Caco-2 (cell line): ENCODE results near the gene MPZL3. TPM values are rescaled to one million over a fixed set of nuclear protein-coding genes. Genes with fewer than 3 reads are reported as not detected.
A peak's percentile ranks its signal among the peaks of the same experiment; 100 is the strongest.

Source experiments
- BruUV-seq: library from RNA; stranded (reverse); fragments of 400-500 nt; replicated peaks from 2 replicates; lab custom pipeline; 2021; lab: Mats Ljungman, UMichigan
- CTCF ChIA-PET: fragments of 300-600 bp; sonication (Branson Sonifier 250); formaldehyde crosslinking; loops from one replicate; lab custom pipeline; 2022; ENCODE audit warnings: antibody characterized with exemption; lab: Charles Lee
- POLR2A ChIA-PET: fragments of 300-600 bp; sonication (Branson Sonifier 250); formaldehyde crosslinking; loops from one replicate; lab custom pipeline; 2022; ENCODE audit warnings: antibody characterized with exemption; lab: Charles Lee
- DNase-seq, 2 experiments: peaks; one replicate each; pipeline versions ENCODE4 v3.0.0 to v3.0.0-alpha.2; 2020 to 2022
- H3K27me3 ChIP-seq: replicated peaks from 2 replicates; pipeline ENCODE4 v1.6.0; 2011; ENCODE audit warnings: low read length; ENCODE audit not compliant: control insufficient read depth, insufficient read depth
- H3K36me3 ChIP-seq: 2 replicates; pipeline ENCODE4 v1.5.1; 2011; ENCODE audit warnings: low read length; ENCODE audit not compliant: control insufficient read depth, insufficient read depth
- H3K4me1 ChIP-seq: fragments of 250-450 bp; sonication (Bioruptor Pico); 2 replicates; pipeline ENCODE4 v1.5.1; 2020; ENCODE audit warnings: mild to moderate bottlenecking
- H3K4me3 ChIP-seq: 2 replicates; pipeline ENCODE4 v1.5.1; 2011; ENCODE audit warnings: low read depth, mild to moderate bottlenecking, control low read depth, low read length
- H3K9me3 ChIP-seq: fragments of 250-450 bp; sonication (Bioruptor Pico); 2 replicates; pipeline ENCODE4 v1.5.1; 2020; ENCODE audit warnings: mild to moderate bottlenecking, moderate library complexity
- H3K27ac Mint-ChIP-seq: one replicate; pipeline ENCODE4 v1.8.0; 2022; ENCODE audit warnings: mixed read lengths; ENCODE audit not compliant: unreplicated experiment
- H3K27me3 Mint-ChIP-seq: one replicate; pipeline ENCODE4 v1.8.0; 2022; ENCODE audit warnings: mixed read lengths; ENCODE audit not compliant: insufficient read depth, unreplicated experiment
- H3K36me3 Mint-ChIP-seq: one replicate; pipeline ENCODE4 v1.8.0; 2022; ENCODE audit warnings: mild to moderate bottlenecking, mixed read lengths; ENCODE audit not compliant: insufficient read depth, unreplicated experiment
- H3K4me1 Mint-ChIP-seq: one replicate; pipeline ENCODE4 v1.8.0; 2022; ENCODE audit warnings: low read depth, mixed read lengths; ENCODE audit not compliant: unreplicated experiment
- H3K4me3 Mint-ChIP-seq: one replicate; pipeline ENCODE4 v1.8.0; 2022; ENCODE audit warnings: mild to moderate bottlenecking, moderate library complexity, mixed read lengths; ENCODE audit not compliant: unreplicated experiment
- H3K9me3 Mint-ChIP-seq: one replicate; pipeline ENCODE4 v1.8.0; 2022; ENCODE audit warnings: mixed read lengths; ENCODE audit not compliant: unreplicated experiment
- intact Hi-C: fragments of 100-400 bp; cut with micrococcal nuclease; formaldehyde crosslinking; loops from one replicate; pipeline ENCODE4 v1.10.0; 2022; ENCODE audit not compliant: unreplicated experiment
- total RNA-seq: library from RNA; stranded (reverse); gene quantifications from 2 replicates; pipeline ENCODE4 v1.2.3, GENCODE V29; 2022
- TF ChIP-seq, protein P1 (sequence below), 2 experiments: fragments of 200-600 bp in 1 of 2; IDR thresholded peaks; 1 replicate in 1 of 2; 2 replicates in 1 of 2; pipeline versions ENCODE4 v1.5.1 to v1.8.0; 2011 to 2022; ENCODE audit warnings: antibody characterized with exemption in 1 of 2, control low read depth in 1 of 2, inconsistent platforms in 1 of 2, low read depth in 1 of 2, low read length in 1 of 2, mild to moderate bottlenecking in 1 of 2, moderate library complexity in 1 of 2; ENCODE audit not compliant: insufficient read depth in 1 of 2, severe bottlenecking in 1 of 2, unreplicated experiment in 1 of 2

Gene MPZL3
- total RNA-seq, 1 experiment from 2014 or later = 31.8 TPM

GRCh38 chr11:118243161-118243560 is 9.0 kb downstream of the MPZL3 start:
- H3K4me1 Mint-ChIP-seq = peaks cover 74% of the 10 kb centered on the region
- H3K27me3 Mint-ChIP-seq = no peaks in the 10 kb centered on the region
- Histone ChIP-seq H3K36me3 (no peaks in the 10 kb centered on the region; the same call in 1 of the 2 replicates), H3K27me3 (no peaks in the 10 kb centered on the region), H3K4me3 (no peak overlapping the region), H3K9me3 (no peaks in the 10 kb centered on the region), H3K4me1 (peaks cover 54% of the 10 kb centered on the region)
- no TSS peak for BruUV-seq
- CTCF ChIA-PET = interaction anchor here (0.9 to 3.8 kb wide), 4 partner anchors 9 to 45 kb away, joined by 3 to 21 read pairs (median 8); partner anchors contain the start of gene MPZL3
- intact Hi-C loops = no loop called here
- peak overlapping the region; percentile 82 for H3K27ac Mint-ChIP-seq
- H3K9me3 Mint-ChIP-seq = no peaks in the 10 kb centered on the region
- DNase-seq = no peak
- TF ChIP-seq, protein P1, sequence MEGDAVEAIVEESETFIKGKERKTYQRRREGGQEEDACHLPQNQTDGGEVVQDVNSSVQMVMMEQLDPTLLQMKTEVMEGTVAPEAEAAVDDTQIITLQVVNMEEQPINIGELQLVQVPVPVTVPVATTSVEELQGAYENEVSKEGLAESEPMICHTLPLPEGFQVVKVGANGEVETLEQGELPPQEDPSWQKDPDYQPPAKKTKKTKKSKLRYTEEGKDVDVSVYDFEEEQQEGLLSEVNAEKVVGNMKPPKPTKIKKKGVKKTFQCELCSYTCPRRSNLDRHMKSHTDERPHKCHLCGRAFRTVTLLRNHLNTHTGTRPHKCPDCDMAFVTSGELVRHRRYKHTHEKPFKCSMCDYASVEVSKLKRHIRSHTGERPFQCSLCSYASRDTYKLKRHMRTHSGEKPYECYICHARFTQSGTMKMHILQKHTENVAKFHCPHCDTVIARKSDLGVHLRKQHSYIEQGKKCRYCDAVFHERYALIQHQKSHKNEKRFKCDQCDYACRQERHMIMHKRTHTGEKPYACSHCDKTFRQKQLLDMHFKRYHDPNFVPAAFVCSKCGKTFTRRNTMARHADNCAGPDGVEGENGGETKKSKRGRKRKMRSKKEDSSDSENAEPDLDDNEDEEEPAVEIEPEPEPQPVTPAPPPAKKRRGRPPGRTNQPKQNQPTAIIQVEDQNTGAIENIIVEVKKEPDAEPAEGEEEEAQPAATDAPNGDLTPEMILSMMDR (IDR thresholded peaks at IDR 0.05; ENCODE audit: insufficient read depth in 1 of 2, low read depth in 1 of 2, low read length in 1 of 2, severe bottlenecking in 1 of 2, unreplicated experiment in 1 of 2) = no peak
- H3K4me3 Mint-ChIP-seq = no peak overlapping the region
- POLR2A ChIA-PET = no interaction called here
- peaks cover 12% of the 10 kb centered on the region for H3K36me3 Mint-ChIP-seq

DNA sequence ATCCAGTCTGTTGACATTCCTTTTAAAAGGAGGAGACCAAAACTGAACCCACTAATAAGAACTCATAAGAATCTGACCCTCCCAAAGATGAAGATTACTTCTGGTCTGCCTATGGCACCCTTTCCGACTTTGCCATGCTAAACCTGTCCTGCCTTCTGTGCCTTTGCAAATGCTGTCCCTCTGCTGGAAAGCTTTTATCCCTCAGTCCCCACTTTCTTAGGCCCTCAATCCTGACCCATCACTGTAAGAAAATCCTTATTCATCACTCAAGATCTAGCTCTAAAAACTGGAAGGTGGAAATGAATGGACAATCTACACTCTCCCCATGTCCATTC is 10.4 kb downstream of the MPZL3 start:
- H3K9me3 ChIP-seq = no peaks in the 10 kb centered on the region
- H3K4me1 Mint-ChIP-seq = peaks cover 62% of the 10 kb centered on the region
- no peak for DNase-seq
- H3K27ac Mint-ChIP-seq = peak overlapping the region; percentile 82
- POLR2A ChIA-PET = interaction anchor here (0.6 to 2.0 kb wide), 4 partner anchors 10 to 39 kb away, joined by 3 to 8 read pairs (median 4); partner anchors contain the start of genes MPZL2 and MPZL3
- no peaks in the 10 kb centered on the region for H3K9me3 Mint-ChIP-seq
- no peaks in the 10 kb centered on the region for H3K27me3 Mint-ChIP-seq
- no peaks in the 10 kb centered on the region; the same call in 1 of the 2 replicates for H3K36me3 ChIP-seq
- no TSS peak for BruUV-seq
- TF ChIP-seq, protein P1 (IDR thresholded peaks at IDR 0.05; ENCODE audit: insufficient read depth in 1 of 2, low read depth in 1 of 2, low read length in 1 of 2, severe bottlenecking in 1 of 2, unreplicated experiment in 1 of 2) = peak in 1 of 2 experiments; percentile 4
- peak overlapping the region; percentile 42 for H3K4me3 Mint-ChIP-seq
- CTCF ChIA-PET = interaction anchor here (0.6 to 3.8 kb wide), 7 partner anchors 10 to 54 kb away, joined by 3 to 21 read pairs (median 8); partner anchors contain the start of genes MPZL2 and MPZL3
- H3K4me1 ChIP-seq = peaks cover 63% of the 10 kb centered on the region
- H3K4me3 ChIP-seq = no peak overlapping the region
- H3K27me3 ChIP-seq = no peaks in the 10 kb centered on the region
- intact Hi-C loops = loop anchor here (1.0 kb wide), 4 partner anchors 11 to 43 kb away; partner anchors contain the start of genes MPZL2 and MPZL3
- H3K36me3 Mint-ChIP-seq = peaks cover 12% of the 10 kb centered on the region

- intact Hi-C loops = loop anchor here (1.0 kb wide), 4 partner anchors 11 to 43 kb away; partner anchors contain the start of genes MPZL2 and MPZL3
- POLR2A ChIA-PET = interaction anchor here (0.6 to 2.0 kb wide), 6 partner anchors 11 to 324 kb away, joined by 3 to 8 read pairs (median 3); partner anchors contain the start of genes MPZL2 and MPZL3
- peak; percentile 68 to 71 for DNase-seq
- Mint-ChIP-seq H3K27me3 (no peaks in the 10 kb centered on the region), H3K36me3 (peaks cover 12% of the 10 kb centered on the region), H3K4me1 (peaks cover 65% of the 10 kb centered on the region), H3K4me3 (peak overlapping the region; percentile 42), H3K9me3 (no peaks in the 10 kb centered on the region), H3K27ac (peak overlapping the region; percentile 82)
- peaks cover 69% of the 10 kb centered on the region for H3K4me1 ChIP-seq
- H3K4me3 ChIP-seq = no peak overlapping the region
- no peaks in the 10 kb centered on the region; the same call in 1 of the 2 replicates for H3K36me3 ChIP-seq
- no peaks in the 10 kb centered on the region for H3K27me3 ChIP-seq
- TF ChIP-seq, protein P1 (IDR thresholded peaks at IDR 0.05; ENCODE audit: insufficient read depth in 1 of 2, low read depth in 1 of 2, low read length in 1 of 2, severe bottlenecking in 1 of 2, unreplicated experiment in 1 of 2) = no peak
- no peaks in the 10 kb centered on the region for H3K9me3 ChIP-seq
- CTCF ChIA-PET = interaction anchor here (0.6 to 3.8 kb wide), 8 partner anchors 11 to 74 kb away, joined by 3 to 21 read pairs (median 6); partner anchors contain the start of genes MPZL2 and MPZL3
- BruUV-seq = TSS peak; percentile 8
Observed at GRCh38 chr11:118240999-118241763, 11.0 kb downstream of the MPZL3 start.
